Measurements from ENCODE around the gene ESRRB. TPM values are rescaled to one million over a fixed set of nuclear protein-coding genes. Genes with fewer than 3 reads are reported as not detected.

Gene ESRRB
- polyA plus RNA-seq, 1 of the 3 experiments (the other 2 are of a cell fraction), result 0.05 TPM

- Histone ChIP-seq H3K9me2 (no peaks in the 10 kb centered on the region), H4K20me1 (ENCODE audit: insufficient read depth) (no peaks in the 10 kb centered on the region), H3K79me2 (ENCODE audit: insufficient read depth) (no peaks in the 10 kb centered on the region), H3K4me2 (no peak overlapping the region), H3K4me3 (ENCODE audit: low read depth in 2 of 2, low read length in 1 of 2) (no peak overlapping the region), H3F3A (replicated peaks; ENCODE audit: insufficient read depth) (no peaks in the 10 kb centered on the region), H2AFZ (ENCODE audit: low read depth) (no peak overlapping the region), H3K27ac (ENCODE audit: low read depth in 2 of 2, low read length in 1 of 2) (no peak overlapping the region), H3K9me3 (no peaks in the 10 kb centered on the region), H3K36me3 (replicated peaks in 1 of 2; ENCODE audit: control insufficient read depth in 1 of 2, insufficient read depth in 2 of 2, low read length in 1 of 2) (no peaks in the 10 kb centered on the region), H3K27me3 (ENCODE audit: insufficient read depth) (0 out of 2 replicates have a peak, but pooled peaks cover 7% of the 10 kb centered on the region), H3K4me1 (ENCODE audit: control insufficient read depth in 1 of 2, insufficient read depth in 2 of 2, low read depth in 1 of 2, low read length in 1 of 2) (no peaks in the 10 kb centered on the region), H3K9ac (no peak overlapping the region)
- TF ChIP-seq GATA2 (CRISPR knock-in tag; IDR thresholded peaks at IDR 0.05) (no peak), MAX (IDR thresholded peaks at IDR 0.05; ENCODE audit: low read depth) (no peak), USF2 (IDR thresholded peaks at IDR 0.05; ENCODE audit: borderline replicate concordance, low read depth, low read length) (no peak), MEF2A (IDR thresholded peaks at IDR 0.05; ENCODE audit: borderline replicate concordance, low read depth) (no peak), NFIC (IDR thresholded peaks at IDR 0.05; ENCODE audit: borderline replicate concordance) (no peak), FOXJ3 (CRISPR knock-in tag; IDR thresholded peaks at IDR 0.05) (no peak), REST (IDR thresholded peaks at IDR 0.05; ENCODE audit: low read depth, low read length) (no peak), EP300 (IDR thresholded peaks at IDR 0.05; ENCODE audit: borderline replicate concordance in 1 of 2, low read depth in 1 of 2, low read length in 1 of 2) (no peak)
- ChIA-PET CTCF (interaction anchor here (0.6 to 2.3 kb wide), 5 partner anchors 9 to 168 kb away, joined by 3 to 11 read pairs (median 6); no protein-coding TSS in a partner anchor), POLR2A (no interaction called here)
- WGBS (ENCODE audit: low lambda C conversion rate), result 67% methylated on average over 8 of the region's 8 CpGs
- DNase-seq, result no peak
Measured at GRCh38 chr14:76467711-76468155, 91.8 kb downstream of the ESRRB start.

GRCh38 chr14:76472199-76472723 lies 96.3 kb downstream of the ESRRB start:
- no peak overlapping the region for H3K4me3 ChIP-seq (ENCODE audit: low read depth in 2 of 2, low read length in 1 of 2)
- H3K4me1 ChIP-seq (ENCODE audit: control insufficient read depth in 1 of 2, insufficient read depth in 2 of 2, low read depth in 1 of 2, low read length in 1 of 2), result no peaks in the 10 kb centered on the region
- H3K36me3 ChIP-seq (replicated peaks in 1 of 2; ENCODE audit: control insufficient read depth in 1 of 2, insufficient read depth in 2 of 2, low read length in 1 of 2), result no peaks in the 10 kb centered on the region
- no peak overlapping the region for H3K4me2 ChIP-seq
- no peak for DNase-seq
- no peak overlapping the region for H2AFZ ChIP-seq (ENCODE audit: low read depth)
- H3K9me2 ChIP-seq, result no peaks in the 10 kb centered on the region
- no peaks in the 10 kb centered on the region for H4K20me1 ChIP-seq (ENCODE audit: insufficient read depth)
- no peaks in the 10 kb centered on the region for H3F3A ChIP-seq (replicated peaks; ENCODE audit: insufficient read depth)
- no peak overlapping the region for H3K9ac ChIP-seq
- TF ChIP-seq PBX3 (IDR thresholded peaks at IDR 0.05) (no peak), JUND (IDR thresholded peaks at IDR 0.05) (no peak), SIN3A (IDR thresholded peaks at IDR 0.05; ENCODE audit: borderline replicate concordance, low read depth, low read length) (no peak), FOXJ3 (CRISPR knock-in tag; IDR thresholded peaks at IDR 0.05) (no peak), RXRA (IDR thresholded peaks at IDR 0.05; ENCODE audit: borderline replicate concordance, low read depth) (no peak), TAF1 (IDR thresholded peaks at IDR 0.05; ENCODE audit: borderline replicate concordance, low read depth, low read length) (no peak), EP300 (IDR thresholded peaks at IDR 0.05; ENCODE audit: borderline replicate concordance in 1 of 2, low read depth in 1 of 2, low read length in 1 of 2) (no peak), GABPA (IDR thresholded peaks at IDR 0.05; ENCODE audit: low read depth) (no peak)
- H3K27me3 ChIP-seq (ENCODE audit: insufficient read depth), result 0 out of 2 replicates have a peak, but pooled peaks cover 7% of the 10 kb centered on the region
- ChIA-PET POLR2A (no interaction called here), CTCF (interaction anchor here (0.7 to 1.6 kb wide), 4 partner anchors 10 to 26 kb away, joined by 3 to 6 read pairs (median 3); no protein-coding TSS in a partner anchor)
- no peaks in the 10 kb centered on the region for H3K9me3 ChIP-seq
- no peak overlapping the region for H3K27ac ChIP-seq (ENCODE audit: low read depth in 2 of 2, low read length in 1 of 2)
- no peaks in the 10 kb centered on the region for H3K79me2 ChIP-seq (ENCODE audit: insufficient read depth)
- WGBS (ENCODE audit: low lambda C conversion rate), result 34% methylated on average over 4 of the region's 5 CpGs
